TTC549 (cell line): ENCODE data around the gene STIL.
A peak's percentile ranks its signal among the peaks of the same experiment; 100 is the strongest.
"Not testable (repeated sequence)": the region's sequence is repeated elsewhere in the genome, so short reads cannot be mapped to it uniquely, and the experiment has no call there.

Experiments
- FAIRE-seq: peaks from 2 replicates; lab custom pipeline; 2012; peaks lifted over from hg19 to GRCh38; lab: Jason Lieb, UNC

STIL gene

DNA sequence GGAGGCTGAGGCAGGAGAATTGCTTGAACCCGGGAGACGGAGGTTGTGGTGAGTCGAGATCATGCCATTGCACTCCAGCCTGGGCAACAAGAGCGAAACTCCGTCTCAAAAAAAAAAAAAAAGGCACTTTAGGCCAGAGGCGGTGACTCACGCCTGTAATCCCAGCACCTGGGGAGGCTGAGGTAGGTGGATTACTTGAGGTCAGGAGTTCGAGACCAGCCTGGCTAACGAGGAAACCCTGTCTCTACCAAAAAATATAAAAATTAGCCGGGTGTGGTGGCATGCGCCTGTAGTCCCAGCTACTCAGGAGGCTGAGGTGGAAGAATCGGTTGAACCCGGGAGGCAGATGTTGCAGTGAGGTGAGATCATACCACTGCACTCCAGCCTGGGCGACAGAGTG is 6.0 kb upstream of the STIL start:
- not testable (repeated sequence) for FAIRE-seq

DNA sequence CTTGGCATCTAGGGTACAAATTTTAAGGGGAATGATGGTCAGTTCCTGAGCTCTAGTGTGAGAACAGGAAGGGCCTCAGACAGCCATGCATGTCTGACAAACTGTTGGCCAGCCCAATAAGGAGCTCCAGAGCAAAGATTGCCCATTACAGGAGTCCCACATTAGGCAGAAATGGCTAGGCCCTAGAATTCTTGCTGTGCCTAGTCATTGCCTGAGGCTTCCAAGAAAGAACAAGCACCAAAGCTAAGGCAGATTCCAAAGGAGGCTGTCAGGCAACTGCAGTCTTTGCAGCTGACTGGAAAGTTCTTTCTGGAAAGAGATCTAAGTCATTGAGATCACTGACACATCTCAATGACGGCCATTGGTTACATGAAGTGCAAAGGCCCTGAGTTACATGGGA is 3.9 kb upstream of the STIL start:
- FAIRE-seq, result no peak

- no peak for FAIRE-seq
Measured at GRCh38 chr1:47309427-47309826, 4.5 kb downstream of the STIL start.

- no peak for FAIRE-seq
Measured at GRCh38 chr1:47302472-47302871, 11.5 kb downstream of the STIL start.

- FAIRE-seq, result no peak
Measured at GRCh38 chr1:47298025-47298699, 15.8 kb downstream of the STIL start.

DNA sequence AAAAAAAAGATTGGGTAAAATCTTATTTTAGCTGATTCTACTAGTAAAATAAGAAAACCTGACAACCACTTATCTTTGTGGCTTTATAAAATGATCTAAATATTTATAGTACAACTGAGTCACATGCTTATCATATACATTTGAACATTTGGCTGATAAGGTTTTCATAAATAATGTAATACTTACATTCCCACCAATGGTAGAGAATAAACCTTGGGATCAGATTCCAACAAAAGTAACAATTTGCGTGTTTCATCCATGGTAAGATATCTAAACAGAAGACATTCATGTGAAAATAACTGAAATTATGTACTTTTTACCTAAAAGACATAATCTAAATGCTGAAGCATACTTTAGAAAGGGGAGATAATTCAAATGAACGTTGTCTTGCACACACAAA is 18.4 kb downstream of the STIL start:
- no peak for FAIRE-seq

DNA sequence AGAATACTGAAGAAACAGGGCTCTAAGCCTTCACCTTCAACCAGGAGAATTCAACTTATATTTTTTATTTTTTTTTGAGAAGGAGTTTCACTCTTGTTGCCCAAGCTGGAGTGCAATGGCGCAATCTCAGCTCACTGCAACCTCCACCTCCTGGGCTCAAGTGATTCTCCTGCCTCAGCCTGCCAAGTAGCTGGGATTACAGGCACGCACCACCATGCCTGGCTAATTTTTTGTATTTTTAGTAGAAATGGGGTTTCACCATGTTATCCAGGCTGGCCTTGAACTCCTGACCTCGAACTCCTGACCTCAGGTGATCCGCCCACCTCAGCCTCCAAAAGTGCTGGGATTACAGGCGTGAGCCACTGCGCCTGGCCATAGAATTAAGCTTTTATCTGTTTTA is 19.1 kb downstream of the STIL start:
- not testable (repeated sequence) for FAIRE-seq

- not testable (repeated sequence) for FAIRE-seq
Measured at GRCh38 chr1:47288116-47288515, 25.8 kb downstream of the STIL start.

DNA sequence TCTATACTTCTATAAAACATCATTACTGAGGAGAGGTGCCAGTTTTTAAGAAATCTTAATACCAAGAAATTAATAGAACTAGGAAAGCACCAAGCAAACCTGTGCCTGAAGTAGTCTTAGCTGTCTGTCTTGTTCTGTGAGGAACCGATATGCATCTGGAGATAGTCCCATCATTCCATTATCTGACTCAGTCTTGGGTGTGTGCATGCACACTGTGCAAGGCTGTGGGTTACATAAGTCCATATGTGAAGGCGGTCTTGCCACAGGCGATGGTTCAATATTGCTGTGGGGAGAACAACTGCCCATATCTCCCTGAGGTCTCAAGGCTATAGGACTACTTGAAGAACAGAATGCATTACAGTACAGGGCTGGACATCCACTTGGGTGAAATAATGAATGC is 33.8 kb downstream of the STIL start:
- no peak for FAIRE-seq

DNA sequence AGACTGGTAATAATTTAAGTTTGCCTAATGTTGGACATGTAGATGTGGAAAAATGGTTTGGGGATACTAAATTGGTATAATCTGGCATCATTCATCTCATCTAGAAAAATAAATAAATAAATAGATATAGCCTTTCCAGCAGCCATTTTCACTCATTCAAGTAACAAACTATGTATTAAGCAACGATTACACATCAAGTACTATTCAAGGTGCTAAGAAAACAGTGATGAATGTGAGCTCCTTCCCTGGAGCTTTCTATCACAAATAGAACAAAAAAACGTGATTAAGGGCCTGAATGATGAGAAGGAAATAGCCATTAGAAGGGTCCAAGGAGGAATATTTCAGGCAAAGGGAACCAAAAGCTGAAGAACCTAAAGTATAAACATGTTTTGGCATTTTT is 37.1 kb downstream of the STIL start:
- FAIRE-seq, result no peak

DNA sequence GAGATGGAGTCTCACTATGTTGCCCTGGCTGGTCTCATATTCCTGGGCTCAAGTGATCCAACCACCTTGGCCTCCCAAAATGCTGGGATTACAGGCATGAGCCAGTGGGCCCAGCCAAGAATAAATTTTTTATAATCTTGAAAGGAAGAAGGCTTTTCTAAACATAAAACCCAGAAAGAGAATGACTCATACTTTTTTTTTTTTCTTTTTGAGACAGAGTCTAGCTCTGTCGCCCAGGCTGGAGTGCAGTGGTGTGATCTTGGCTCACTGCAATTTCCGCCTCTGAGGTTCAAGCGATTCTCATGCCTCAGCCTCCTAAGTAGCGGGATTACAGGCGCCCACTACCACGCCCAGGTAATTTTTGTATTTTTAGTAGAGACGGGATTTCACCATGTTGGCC is 38.1 kb downstream of the STIL start:
- FAIRE-seq, result not testable (repeated sequence)

DNA sequence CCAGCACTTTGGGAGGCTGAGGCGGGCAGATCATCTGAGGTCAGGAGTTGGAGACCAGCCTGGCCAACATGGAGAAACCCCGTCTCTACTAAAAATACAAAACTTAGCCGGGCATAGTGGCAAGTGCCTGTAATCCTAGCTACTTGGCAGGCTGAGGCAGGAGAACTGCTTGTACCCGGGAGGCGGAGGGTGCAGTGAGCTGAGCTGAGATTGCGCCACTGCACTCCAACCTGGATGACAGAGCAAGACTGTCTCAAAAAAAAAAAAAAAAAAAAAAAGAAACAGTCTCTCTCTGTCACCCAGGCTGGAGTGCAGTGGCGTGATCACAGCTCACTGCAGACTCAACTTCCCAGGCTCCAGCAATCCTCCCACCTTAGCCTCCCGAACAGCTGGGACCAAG is 48.4 kb downstream of the STIL start:
- FAIRE-seq, result not testable (repeated sequence)

GRCh38 chr1:47262787-47263413 is 51.0 kb downstream of the STIL start:
- peak; percentile 69 for FAIRE-seq

GRCh38 chr1:47257224-47257623 is 56.7 kb downstream of the STIL start:
- no peak for FAIRE-seq

DNA sequence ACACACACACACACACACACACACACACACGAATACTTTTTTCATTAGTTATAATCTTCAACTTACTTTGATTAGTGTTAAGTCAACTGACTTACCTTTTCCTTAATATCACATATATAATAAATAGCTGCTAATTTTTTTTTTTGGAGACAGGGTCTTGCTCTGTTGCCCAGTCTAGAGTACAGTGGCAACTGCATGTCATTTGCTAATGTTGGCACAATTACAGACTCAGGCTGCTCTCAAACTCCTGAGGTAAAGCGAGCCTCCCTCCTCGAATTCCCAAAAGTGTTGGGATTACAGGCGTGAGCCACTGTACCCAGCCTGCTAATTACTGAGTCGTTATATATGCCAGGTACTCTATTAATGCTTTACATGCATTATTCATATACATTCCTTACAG is 61.2 kb downstream of the STIL start:
- FAIRE-seq, result no peak

DNA sequence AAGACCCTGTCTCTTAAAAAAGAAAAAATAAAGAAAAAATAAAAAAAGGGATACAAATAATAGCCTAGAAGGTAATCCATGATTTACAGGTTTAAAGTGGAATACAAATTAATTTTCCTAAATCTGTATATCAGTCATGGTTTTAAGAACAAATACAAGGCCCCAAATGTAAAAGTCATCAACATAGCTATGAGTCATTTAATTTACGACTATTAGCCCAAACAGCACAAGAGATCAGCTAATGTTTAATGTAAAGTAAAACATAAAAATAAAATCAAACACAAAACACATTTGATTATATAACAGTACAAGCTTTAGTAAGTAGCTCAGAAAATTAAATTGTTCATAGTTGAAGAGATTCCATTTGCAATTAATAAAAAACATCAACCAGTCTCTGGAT is 61.6 kb downstream of the STIL start:
- FAIRE-seq, result no peak

- FAIRE-seq, result no peak
Measured at GRCh38 chr1:47249755-47250154, 64.2 kb downstream of the STIL start.

DNA sequence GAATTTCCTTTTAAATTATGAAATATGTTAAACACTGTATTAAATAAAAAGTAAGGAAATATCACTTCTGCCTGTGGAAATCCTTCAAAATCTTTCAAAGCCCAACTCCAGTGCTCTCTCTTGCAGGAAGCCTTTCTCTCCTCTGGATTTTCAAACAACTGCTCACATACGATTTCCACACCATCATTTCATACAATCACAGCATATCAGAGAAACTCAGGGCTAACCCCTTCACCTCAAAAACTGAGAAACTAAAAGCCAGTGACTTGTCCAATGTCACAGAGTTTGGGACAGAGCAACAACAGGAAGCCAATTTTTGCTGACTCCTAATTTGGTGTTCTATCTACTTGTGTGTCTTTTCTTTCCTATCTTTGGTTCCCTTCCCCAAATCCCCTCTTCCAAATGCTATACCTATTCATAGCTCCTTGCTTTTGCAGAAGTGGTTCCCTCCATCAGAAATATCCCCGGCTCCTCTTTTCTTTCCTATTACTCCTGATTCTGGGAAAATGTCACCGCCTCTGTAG is 69.5 kb downstream of the STIL start:
- FAIRE-seq, result no peak

- FAIRE-seq, result no peak
Measured at GRCh38 chr1:47243910-47244309, 70.0 kb downstream of the STIL start.

DNA sequence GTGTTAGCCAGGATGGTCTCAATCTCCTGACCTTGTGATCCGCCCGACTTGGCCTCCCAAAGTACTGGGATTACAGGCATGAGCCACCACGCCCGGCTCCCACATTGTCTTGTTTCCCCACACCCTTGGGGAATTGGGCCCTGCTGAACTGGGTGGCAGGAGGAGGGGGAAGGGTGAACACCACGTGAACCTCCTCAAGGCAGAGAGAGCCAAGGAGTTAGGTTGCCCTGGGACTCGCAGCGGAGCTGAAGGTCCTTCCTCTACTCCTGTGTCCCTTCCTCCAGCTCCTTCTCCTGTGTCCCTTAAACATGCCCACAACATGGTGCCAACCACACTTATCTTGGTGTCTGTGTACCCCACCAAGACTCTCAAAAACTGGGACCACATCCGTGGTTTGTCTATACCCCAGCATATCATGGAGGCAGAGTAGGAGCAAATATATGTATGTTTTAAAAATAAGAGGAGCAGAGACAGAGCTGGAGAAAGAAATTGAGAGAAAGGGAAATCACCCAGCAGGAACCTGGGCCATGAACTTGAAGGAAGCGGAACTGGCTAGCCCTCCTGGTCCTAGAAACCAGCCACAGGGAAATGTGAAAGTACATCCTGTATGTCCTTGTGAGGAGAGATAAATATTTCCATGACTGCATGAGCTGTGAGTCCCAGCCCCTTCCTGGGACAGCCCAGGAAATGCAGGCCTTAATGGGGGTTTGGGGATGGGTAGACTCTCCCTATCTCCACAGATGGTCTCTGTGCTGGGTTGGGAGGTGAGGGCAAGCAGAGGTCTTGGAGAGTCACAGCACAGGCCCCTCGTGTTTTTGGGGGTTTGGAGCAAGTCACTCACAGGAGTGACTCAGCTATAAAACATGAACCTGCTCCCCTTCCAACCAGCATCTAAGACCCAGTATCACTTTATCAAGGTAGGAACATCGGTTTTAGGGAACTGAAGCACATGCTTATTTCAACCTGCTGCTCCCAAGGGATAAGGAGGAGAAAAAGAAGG is 72.5 kb downstream of the STIL start:
- FAIRE-seq, result no peak

DNA sequence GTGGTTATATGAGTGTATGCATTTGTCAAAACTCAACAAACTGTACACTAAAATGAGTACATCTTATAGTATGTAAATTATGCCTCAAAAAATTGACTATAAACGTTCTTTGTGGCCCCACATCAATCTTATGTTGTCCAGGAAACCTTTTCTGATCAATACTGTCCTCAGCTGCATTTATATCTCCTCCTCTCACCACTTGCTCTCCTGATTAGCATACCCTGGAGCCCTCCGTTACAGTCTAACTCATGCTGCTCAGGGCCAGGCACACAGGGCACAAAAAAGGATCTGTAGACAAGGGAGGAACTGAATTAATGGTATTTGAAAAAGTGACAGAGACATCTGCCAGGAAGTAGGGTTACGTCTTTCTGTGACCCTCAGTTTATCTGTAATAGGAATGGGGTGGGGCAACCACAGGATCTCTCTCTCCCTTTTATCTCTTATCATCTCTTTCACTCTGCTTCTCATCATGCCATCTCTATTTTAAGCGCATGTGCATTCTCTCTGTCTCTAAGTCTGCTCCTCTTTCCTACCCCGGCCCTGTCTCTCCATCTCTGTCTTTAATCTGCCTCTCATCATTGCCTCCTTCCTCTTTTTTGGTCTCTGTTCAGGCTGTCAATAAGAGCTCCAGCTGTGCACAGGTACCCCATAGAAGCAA is 74.9 kb downstream of the STIL start:
- no peak for FAIRE-seq

GRCh38 chr1:47235806-47236205 is 78.1 kb downstream of the STIL start:
- no peak for FAIRE-seq
